Fibroblast of pulmonary artery (primary cell): Measurements from ENCODE around the gene TNS1.

ENCODE experiments used
- DNase-seq: peaks from one replicate; pipeline ENCODE4 v3.0.0-alpha.2; 2010; ENCODE audit warnings: low read depth
- H3K4me3 ChIP-seq: replicated peaks from 2 replicates; pipeline ENCODE4 v1.5.1; 2011; ENCODE audit warnings: low read depth, mild to moderate bottlenecking, control low read depth, low read length, moderate library complexity
- TF ChIP-seq, protein P1 (sequence below): IDR thresholded peaks from 2 replicates; pipeline ENCODE4 v1.5.1; 2011; ENCODE audit warnings: mild to moderate bottlenecking, control low read depth, low read length, inconsistent platforms; ENCODE audit errors: missing control alignments

TNS1 gene

DNA sequence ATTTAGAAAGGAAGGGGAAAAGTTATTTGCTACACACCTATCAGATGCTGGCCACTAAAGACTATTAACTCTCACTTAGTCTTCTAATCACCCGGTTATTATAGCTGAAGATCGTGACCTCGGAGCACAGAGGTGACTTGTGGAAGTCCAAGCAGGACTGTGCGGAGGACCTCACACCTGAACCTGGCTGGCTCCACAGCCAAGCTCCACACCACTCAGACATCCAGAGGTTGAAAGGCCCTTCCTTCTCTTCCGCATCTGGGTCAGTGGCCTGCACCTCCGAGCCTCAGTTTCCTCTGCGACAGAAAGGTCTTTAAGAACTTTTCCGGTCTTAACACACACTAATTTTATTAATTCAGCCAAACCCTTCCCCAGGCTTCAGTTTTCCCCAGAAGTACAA lies 57.9 kb downstream of the TNS1 start:
- no peak overlapping the region for H3K4me3 ChIP-seq
- TF ChIP-seq, protein P1, sequence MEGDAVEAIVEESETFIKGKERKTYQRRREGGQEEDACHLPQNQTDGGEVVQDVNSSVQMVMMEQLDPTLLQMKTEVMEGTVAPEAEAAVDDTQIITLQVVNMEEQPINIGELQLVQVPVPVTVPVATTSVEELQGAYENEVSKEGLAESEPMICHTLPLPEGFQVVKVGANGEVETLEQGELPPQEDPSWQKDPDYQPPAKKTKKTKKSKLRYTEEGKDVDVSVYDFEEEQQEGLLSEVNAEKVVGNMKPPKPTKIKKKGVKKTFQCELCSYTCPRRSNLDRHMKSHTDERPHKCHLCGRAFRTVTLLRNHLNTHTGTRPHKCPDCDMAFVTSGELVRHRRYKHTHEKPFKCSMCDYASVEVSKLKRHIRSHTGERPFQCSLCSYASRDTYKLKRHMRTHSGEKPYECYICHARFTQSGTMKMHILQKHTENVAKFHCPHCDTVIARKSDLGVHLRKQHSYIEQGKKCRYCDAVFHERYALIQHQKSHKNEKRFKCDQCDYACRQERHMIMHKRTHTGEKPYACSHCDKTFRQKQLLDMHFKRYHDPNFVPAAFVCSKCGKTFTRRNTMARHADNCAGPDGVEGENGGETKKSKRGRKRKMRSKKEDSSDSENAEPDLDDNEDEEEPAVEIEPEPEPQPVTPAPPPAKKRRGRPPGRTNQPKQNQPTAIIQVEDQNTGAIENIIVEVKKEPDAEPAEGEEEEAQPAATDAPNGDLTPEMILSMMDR: no peak
- no peak for DNase-seq

DNA sequence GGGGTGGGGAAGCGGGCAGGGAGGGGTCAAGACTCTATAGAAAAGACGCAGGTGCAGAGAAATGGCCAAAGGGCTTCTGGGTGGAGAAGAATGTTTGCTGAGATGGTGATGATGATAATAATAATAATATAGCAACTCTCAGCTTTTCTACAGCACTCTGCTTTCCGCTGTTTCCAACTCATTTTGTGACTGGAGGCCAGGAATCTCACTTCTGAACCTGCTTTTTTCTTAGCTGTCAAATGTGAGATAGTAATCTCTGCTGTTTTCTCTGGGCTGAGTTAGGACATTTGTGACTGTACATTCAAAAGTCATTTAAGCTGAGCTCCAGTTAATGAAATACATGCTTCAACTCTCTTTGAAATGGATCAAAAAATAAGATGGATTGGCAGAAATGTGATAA lies 58.4 kb downstream of the TNS1 start:
- TF ChIP-seq, protein P1: no peak
- DNase-seq: no peak
- H3K4me3 ChIP-seq: no peak overlapping the region

DNA sequence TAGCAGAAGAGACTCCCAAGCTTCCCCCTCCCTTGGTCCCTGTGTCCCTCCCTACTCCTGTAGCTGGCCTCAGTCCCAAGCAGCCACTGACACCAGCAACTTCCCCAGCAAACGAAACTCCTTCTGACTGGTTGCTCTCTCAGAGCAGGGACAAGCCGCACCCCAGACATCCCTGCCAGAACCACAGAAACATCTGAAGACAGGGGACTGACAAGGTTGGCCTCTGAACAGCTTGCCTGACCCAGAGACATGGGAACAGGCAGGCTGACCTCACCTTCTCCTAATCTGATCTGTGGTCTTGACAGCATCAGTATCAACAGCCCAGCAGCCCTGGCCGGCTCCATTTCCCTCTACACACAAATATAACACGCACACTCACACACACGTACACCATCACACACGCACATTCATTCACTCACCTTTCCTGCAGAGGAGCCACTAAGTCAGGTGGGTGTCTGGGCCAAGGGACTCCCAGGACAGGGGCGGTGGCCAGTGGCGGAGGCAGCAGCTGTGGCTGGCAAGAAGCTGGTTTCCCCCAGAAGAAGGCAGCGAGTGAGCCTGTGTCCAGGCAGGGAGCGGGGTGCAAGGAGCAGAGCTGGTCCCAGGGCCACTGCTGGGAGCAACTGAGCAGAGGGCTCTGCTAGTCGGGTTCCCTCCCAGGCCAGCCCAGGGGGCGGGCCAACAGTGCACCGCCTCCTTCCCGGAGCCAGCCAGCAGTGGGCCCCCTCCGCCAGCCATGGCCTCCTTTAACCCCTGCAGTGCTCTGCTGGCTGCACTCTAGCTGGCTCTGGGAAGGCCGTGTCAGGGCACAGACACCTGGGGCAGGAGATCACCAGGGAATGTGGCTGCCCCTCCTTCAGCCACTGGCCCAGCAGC lies 59.1 kb downstream of the TNS1 start:
- TF ChIP-seq, protein P1: peak; percentile 6
- H3K4me3 ChIP-seq: peak overlapping the region; percentile 68
- peak; percentile 69 for DNase-seq

DNA sequence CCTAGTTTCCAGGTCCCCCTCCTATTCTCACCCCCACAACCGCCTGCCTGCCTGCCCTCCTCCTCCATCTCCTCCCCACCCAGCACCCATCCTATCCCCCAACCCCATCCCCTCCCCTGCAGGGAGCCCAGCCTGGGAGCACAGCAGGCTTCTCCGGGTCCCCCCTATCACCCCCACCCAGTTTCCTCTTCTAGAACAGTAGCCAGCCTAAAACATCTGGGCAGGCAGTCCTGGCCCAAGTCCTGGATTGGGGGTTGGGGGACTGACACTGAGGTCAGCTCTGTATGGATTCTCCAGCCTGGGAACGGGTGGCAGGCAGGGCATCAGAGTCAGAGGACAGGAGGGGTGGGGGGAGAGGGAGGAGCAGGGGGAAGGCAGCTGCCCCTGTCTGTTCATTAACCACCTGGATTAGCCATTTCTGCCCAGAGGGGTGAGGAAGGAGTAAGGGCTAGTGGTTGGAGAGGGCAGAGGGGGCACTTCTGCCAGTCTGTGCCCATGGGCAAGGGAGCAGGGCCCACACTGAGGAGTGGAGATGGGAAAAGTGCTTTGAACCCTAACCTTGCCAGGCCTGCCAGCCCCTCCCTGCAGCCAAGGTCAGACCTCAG lies 60.0 kb downstream of the TNS1 start:
- DNase-seq: no peak
- peak overlapping the region; percentile 68 for H3K4me3 ChIP-seq
- TF ChIP-seq, protein P1: no peak

DNA sequence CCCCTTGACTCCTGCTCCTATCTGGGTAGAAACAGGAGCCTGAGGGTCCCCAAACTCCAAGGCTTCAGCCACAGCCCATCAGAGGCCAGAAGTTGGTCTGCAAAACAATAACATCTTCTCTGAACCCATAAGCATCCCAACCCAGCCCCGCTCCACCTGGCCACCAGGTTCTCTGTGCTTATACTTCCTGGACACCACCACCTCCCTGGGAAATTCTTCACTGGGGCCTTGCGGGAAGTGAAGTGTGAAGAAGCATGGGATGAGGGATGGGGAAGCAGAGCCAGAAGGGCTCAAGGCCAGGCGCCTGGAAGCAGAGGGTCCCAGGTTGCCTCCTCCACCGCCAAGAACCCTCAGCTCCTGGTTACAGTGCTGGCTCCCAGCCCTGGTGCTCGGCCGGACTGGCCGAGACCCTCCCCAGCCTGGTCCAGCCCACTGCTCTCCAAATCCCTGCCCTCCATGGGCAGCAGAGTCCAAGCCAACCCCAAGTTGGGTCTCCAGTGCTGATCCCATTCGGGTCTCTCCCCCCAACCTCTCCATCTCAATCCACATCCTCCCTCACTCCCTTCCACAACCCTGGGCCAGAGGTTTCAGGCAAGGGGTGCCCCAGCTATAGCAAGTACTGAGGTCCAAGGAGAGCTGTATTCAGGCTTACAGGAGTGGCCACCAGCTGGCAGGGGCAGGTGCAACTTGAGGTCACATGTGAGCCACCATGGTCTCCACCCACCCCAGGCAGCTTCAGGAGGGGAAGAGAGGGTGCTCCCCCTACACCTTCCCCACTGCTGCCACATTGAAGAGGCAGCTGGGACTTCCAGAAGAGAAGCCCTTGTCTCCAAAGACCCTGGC lies 60.7 kb downstream of the TNS1 start:
- peak overlapping the region; percentile 68 for H3K4me3 ChIP-seq
- TF ChIP-seq, protein P1: no peak
- no peak for DNase-seq

DNA sequence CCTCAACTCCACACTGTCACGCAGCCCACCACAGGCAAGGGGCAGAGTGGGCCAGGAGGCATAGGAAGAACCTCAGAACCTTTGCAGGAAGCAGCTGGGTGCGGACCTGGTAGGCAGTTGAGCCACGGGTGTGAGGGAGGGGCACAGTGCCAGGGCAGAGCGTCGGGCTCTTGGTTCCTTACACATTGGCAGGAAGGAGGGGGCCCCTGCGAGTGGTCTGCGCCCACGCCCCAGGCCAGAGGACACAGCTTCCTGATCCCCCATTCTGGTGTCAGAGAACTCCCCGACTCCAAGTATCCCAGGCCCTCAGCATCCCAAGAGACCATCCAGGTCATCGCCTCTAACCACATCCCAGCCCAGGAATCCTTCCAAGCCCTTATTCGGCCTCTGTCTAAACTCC lies 61.5 kb downstream of the TNS1 start:
- H3K4me3 ChIP-seq: peak overlapping the region; percentile 68
- TF ChIP-seq, protein P1: no peak
- DNase-seq: no peak
